Measurements from ENCODE around the gene ANO7.

Gene ANO7

DNA sequence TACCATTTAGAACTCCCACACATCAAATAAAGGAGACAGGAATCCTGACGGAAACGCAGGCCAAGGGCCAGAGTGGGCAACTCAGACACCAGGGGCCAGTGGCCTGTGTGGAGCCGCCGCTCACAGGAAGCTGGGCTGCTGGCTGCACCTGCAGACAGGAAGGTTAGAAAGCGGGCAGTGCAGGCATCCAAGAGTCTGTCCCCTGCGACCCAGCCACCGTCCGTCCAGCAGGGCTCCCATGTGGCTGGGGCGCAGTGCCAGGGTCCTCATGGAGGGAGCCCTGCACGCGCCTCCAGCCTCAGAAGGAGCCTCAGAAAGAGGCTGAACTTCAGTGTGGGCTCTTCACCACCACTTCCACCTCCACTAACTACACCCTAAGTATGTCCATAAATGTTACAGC, 2.5 kb upstream of the ANO7 start:
- H3K36me3 ChIP-seq (replicated peaks; ENCODE audit: low read depth, low read length) = no peaks in the 10 kb centered on the region

DNA sequence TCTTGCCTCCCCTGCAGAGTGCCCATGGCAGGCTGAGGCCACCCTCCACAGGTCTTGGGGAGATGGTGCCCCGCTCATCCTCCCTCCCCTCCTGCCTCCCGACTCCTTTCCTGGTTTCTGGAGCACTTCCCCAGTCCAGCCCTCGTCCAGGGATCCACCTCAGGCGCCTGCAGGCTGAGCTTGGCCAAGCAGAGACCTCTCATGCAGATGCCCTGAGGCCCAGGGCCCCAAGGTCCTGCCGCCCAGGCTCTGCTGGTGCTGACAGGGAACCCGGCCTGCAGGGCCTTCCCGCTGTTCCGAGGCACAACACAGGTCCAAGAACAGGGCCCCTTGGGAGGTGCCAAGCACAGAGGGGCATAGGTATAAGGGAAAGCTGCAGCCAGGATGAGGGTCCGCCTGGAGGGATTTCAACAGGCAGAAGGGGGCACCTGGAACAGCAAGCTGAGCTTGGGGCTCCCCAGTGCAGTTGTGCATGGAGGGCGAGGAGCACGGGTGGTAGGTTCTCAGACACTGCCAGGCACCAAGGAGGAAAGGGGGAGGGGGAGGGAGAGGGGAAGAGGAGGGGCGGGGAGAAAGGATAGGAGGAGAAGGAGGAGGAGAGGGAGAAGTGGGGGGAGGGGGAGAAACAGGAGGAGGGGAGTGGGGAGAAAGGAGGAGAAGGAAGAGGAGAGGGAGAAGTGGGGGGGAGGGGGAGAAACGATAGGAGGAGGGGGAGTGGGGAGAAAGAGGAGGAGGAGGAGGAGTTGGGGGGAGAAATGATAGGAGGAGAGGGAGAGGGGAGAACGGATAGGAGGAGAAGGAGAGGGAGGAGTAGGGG, 1.2 kb upstream of the ANO7 start:
- H3K4me2 ChIP-seq (ENCODE audit: low read length) = no peak overlapping the region

More for the DNA sequence above, 2.5 kb upstream of the ANO7 start:
- H3K9ac ChIP-seq (ENCODE audit: low read length) = no peak overlapping the region
- H3K27me3 ChIP-seq (ENCODE audit: low read depth, low read length) = no peaks in the 10 kb centered on the region
- H3K9me3 ChIP-seq (ENCODE audit: insufficient read depth, low read length) = no peaks in the 10 kb centered on the region
- no peak overlapping the region for H3K27ac ChIP-seq (ENCODE audit: low read length)
- no peaks in the 10 kb centered on the region for H3K79me2 ChIP-seq (ENCODE audit: low read length)
- no peak overlapping the region for H3K4me3 ChIP-seq (ENCODE audit: low read length)
- TF ChIP-seq, protein P1, sequence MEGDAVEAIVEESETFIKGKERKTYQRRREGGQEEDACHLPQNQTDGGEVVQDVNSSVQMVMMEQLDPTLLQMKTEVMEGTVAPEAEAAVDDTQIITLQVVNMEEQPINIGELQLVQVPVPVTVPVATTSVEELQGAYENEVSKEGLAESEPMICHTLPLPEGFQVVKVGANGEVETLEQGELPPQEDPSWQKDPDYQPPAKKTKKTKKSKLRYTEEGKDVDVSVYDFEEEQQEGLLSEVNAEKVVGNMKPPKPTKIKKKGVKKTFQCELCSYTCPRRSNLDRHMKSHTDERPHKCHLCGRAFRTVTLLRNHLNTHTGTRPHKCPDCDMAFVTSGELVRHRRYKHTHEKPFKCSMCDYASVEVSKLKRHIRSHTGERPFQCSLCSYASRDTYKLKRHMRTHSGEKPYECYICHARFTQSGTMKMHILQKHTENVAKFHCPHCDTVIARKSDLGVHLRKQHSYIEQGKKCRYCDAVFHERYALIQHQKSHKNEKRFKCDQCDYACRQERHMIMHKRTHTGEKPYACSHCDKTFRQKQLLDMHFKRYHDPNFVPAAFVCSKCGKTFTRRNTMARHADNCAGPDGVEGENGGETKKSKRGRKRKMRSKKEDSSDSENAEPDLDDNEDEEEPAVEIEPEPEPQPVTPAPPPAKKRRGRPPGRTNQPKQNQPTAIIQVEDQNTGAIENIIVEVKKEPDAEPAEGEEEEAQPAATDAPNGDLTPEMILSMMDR (IDR thresholded peaks at IDR 0.05; ENCODE audit: low read depth, low read length) = no peak
- TF ChIP-seq EZH2phosphoT487 (IDR thresholded peaks at IDR 0.05; ENCODE audit: low read depth) = no peak
- peaks cover 10% of the 10 kb centered on the region for H3K4me1 ChIP-seq (ENCODE audit: low read length)
- no peaks in the 10 kb centered on the region for H4K20me1 ChIP-seq (ENCODE audit: insufficient read depth, low read length)
- no peak overlapping the region for H2AFZ ChIP-seq (ENCODE audit: low read depth, low read length)
- no peak overlapping the region for H3K4me2 ChIP-seq (ENCODE audit: low read length)

DNA sequence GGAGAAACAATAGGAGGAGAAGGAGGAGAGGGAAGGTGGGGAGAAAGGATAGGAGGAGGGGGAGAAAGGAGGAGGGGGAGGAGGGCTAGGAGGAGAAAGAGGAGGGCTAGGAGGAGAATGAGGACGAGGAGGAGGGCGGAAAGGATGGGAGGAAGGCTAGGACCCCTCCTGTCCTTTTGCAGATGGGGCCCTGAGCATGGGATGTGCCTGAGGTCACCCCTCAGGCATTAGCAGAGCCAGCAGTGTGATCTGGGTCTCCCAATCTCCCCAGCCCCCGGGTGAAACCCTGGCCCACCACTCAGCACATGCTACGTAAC, 601 bp upstream of the ANO7 start:
- Histone ChIP-seq H2AFZ (ENCODE audit: low read depth, low read length) (peak overlapping the region; percentile 74; the same call in 1 of the 2 replicates), H3K36me3 (replicated peaks; ENCODE audit: low read depth, low read length) (no peaks in the 10 kb centered on the region), H3K27ac (ENCODE audit: low read length) (no peak overlapping the region), H3K79me2 (ENCODE audit: low read length) (no peaks in the 10 kb centered on the region), H3K9me3 (ENCODE audit: insufficient read depth, low read length) (no peaks in the 10 kb centered on the region), H3K9ac (ENCODE audit: low read length) (0 out of 2 replicates have a peak overlapping the region, but pooled peaks have one; percentile 24), H3K4me1 (ENCODE audit: low read length) (peaks cover 10% of the 10 kb centered on the region), H3K27me3 (ENCODE audit: low read depth, low read length) (no peaks in the 10 kb centered on the region), H4K20me1 (ENCODE audit: insufficient read depth, low read length) (no peaks in the 10 kb centered on the region), H3K4me3 (ENCODE audit: low read length) (peak overlapping the region; percentile 67; the same call in 1 of the 2 replicates), H3K4me2 (ENCODE audit: low read length) (peak overlapping the region; percentile 72)
- TF ChIP-seq, protein P1 (IDR thresholded peaks at IDR 0.05; ENCODE audit: low read depth, low read length) = no peak
- no peak for TF ChIP-seq EZH2phosphoT487 (IDR thresholded peaks at IDR 0.05; ENCODE audit: low read depth)

More for the DNA sequence above, 1.2 kb upstream of the ANO7 start:
- H2AFZ ChIP-seq (ENCODE audit: low read depth, low read length) = no peak overlapping the region
- no peaks in the 10 kb centered on the region for H3K9me3 ChIP-seq (ENCODE audit: insufficient read depth, low read length)
- no peak overlapping the region for H3K27ac ChIP-seq (ENCODE audit: low read length)
- H3K36me3 ChIP-seq (replicated peaks; ENCODE audit: low read depth, low read length) = no peaks in the 10 kb centered on the region
- no peak overlapping the region for H3K4me3 ChIP-seq (ENCODE audit: low read length)
- H3K27me3 ChIP-seq (ENCODE audit: low read depth, low read length) = no peaks in the 10 kb centered on the region
- no peaks in the 10 kb centered on the region for H4K20me1 ChIP-seq (ENCODE audit: insufficient read depth, low read length)
- peaks cover 10% of the 10 kb centered on the region for H3K4me1 ChIP-seq (ENCODE audit: low read length)
- no peak overlapping the region for H3K9ac ChIP-seq (ENCODE audit: low read length)
- no peak for TF ChIP-seq EZH2phosphoT487 (IDR thresholded peaks at IDR 0.05; ENCODE audit: low read depth)
- TF ChIP-seq, protein P1 (IDR thresholded peaks at IDR 0.05; ENCODE audit: low read depth, low read length) = no peak
- H3K79me2 ChIP-seq (ENCODE audit: low read length) = no peaks in the 10 kb centered on the region

DNA sequence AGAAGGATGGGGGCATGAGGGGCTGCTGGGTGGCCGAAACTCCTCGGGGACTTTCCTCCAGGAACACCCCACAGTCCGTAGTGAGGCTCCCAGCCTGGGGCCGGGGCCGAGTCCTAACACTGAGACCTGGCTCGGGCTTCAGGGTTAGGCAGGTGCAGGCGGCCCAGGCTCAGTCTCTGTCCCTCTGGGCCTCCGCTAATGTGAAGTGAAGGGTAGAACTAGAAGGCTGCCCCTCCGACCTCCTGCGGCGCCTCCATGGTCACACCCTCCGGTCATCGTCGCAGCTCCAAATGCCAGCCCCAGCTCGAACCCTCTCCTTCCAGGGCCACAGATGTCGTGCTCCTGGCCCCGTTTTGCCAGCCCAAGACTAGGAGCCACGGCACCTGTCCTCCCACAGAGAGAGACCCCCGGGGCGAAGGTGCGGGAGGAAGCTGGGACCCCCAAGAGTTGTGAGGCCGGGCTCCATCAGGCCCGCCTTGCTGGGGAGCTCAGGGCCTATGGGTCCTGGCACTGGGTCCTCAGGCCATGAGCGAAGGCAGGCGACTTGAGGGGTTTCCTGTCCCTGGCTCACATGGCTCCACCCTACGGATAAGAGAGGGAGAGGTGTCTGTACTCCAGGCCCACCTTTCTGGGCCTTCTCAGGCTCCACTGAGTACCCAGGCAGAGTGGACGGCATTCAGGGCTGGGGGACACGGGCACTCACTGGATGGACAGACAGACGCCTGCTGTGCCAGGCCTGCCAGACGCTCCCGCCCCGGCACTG, 797 bp downstream of the ANO7 start:
- Histone ChIP-seq H4K20me1 (ENCODE audit: insufficient read depth, low read length) (no peaks in the 10 kb centered on the region), H3K27ac (ENCODE audit: low read length) (no peak overlapping the region), H3K4me2 (ENCODE audit: low read length) (no peak overlapping the region), H3K27me3 (ENCODE audit: low read depth, low read length) (no peaks in the 10 kb centered on the region), H3K4me1 (ENCODE audit: low read length) (peaks cover 10% of the 10 kb centered on the region), H3K9ac (ENCODE audit: low read length) (no peak overlapping the region), H3K9me3 (ENCODE audit: insufficient read depth, low read length) (no peaks in the 10 kb centered on the region), H2AFZ (ENCODE audit: low read depth, low read length) (no peak overlapping the region), H3K79me2 (ENCODE audit: low read length) (no peaks in the 10 kb centered on the region), H3K36me3 (replicated peaks; ENCODE audit: low read depth, low read length) (no peaks in the 10 kb centered on the region), H3K4me3 (ENCODE audit: low read length) (no peak overlapping the region)
- TF ChIP-seq, protein P1 (IDR thresholded peaks at IDR 0.05; ENCODE audit: low read depth, low read length) = no peak
- TF ChIP-seq EZH2phosphoT487 (IDR thresholded peaks at IDR 0.05; ENCODE audit: low read depth) = no peak

Data from OCI-LY3 (cell line).